ENCODE measurements around the gene UBE2V1. TPM values are rescaled to one million over a fixed set of nuclear protein-coding genes. Genes with fewer than 3 reads are reported as not detected.

Gene UBE2V1
- total and polyA plus RNA-seq, 2 of the 13 experiments (the other 11 are each of a cell fraction or from before 2014, with no cell fraction given): 81.3 to 132 TPM

DNA sequence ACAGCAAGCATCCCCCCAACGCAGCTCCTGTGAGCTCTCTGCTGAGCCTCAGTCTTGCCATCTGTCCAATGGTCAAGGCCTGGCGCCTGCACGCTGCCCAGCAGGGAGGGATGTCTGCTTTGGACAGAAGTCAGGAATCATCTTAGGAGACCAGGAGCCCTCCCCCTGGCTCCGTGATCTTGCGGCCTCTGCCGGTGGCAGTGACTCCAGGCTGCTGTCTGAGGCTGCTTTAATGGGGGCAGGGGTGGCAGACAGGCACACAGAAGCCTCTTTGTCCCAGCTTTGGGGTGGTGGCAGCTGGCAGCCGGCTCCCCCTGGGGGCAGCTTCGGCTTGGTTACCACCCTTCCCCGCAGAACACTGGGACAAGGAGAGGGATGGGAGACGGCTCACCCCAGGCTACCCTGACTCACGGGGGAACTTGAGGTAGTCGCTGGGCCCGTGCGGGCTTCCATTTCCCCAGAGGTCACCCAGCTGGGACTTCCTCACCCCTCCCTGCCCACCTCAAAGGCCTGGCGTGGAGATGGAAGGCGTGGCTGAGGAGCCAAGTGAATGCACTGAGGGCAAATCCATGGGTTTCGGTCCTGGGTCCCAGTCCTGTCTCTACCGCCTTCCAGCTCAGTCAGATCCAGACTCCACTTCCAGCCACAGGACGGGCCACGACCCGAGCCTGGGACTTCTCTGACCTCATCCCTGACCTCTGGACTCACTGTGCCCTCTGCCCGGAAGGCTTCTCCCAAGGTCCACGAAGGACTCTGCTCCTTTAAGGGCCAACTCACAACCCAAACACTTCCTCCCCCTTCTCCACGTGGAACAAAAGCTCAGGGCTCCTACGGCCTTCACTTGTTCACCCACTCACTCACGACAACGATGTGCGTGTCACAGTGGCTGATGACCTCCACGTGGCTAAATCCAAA, 25.8 kb upstream of the UBE2V1 start (continued):
- TF ChIP-seq, protein P1, sequence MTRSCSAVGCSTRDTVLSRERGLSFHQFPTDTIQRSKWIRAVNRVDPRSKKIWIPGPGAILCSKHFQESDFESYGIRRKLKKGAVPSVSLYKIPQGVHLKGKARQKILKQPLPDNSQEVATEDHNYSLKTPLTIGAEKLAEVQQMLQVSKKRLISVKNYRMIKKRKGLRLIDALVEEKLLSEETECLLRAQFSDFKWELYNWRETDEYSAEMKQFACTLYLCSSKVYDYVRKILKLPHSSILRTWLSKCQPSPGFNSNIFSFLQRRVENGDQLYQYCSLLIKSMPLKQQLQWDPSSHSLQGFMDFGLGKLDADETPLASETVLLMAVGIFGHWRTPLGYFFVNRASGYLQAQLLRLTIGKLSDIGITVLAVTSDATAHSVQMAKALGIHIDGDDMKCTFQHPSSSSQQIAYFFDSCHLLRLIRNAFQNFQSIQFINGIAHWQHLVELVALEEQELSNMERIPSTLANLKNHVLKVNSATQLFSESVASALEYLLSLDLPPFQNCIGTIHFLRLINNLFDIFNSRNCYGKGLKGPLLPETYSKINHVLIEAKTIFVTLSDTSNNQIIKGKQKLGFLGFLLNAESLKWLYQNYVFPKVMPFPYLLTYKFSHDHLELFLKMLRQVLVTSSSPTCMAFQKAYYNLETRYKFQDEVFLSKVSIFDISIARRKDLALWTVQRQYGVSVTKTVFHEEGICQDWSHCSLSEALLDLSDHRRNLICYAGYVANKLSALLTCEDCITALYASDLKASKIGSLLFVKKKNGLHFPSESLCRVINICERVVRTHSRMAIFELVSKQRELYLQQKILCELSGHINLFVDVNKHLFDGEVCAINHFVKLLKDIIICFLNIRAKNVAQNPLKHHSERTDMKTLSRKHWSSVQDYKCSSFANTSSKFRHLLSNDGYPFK (CRISPR knock-in tag; IDR thresholded peaks at IDR 0.05; ENCODE audit: borderline replicate concordance): peak; percentile 74; the same call in 1 of the 2 replicates
- TF ChIP-seq, protein P2, sequence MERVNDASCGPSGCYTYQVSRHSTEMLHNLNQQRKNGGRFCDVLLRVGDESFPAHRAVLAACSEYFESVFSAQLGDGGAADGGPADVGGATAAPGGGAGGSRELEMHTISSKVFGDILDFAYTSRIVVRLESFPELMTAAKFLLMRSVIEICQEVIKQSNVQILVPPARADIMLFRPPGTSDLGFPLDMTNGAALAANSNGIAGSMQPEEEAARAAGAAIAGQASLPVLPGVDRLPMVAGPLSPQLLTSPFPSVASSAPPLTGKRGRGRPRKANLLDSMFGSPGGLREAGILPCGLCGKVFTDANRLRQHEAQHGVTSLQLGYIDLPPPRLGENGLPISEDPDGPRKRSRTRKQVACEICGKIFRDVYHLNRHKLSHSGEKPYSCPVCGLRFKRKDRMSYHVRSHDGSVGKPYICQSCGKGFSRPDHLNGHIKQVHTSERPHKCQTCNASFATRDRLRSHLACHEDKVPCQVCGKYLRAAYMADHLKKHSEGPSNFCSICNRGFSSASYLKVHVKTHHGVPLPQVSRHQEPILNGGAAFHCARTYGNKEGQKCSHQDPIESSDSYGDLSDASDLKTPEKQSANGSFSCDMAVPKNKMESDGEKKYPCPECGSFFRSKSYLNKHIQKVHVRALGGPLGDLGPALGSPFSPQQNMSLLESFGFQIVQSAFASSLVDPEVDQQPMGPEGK (CRISPR knock-in tag; IDR thresholded peaks at IDR 0.05): peak; percentile 41
- TF ChIP-seq HMG20B (CRISPR knock-in tag; conservative IDR thresholded peaks at IDR 0.05): peak; percentile 13; the same call in 1 of the 2 replicates

DNA sequence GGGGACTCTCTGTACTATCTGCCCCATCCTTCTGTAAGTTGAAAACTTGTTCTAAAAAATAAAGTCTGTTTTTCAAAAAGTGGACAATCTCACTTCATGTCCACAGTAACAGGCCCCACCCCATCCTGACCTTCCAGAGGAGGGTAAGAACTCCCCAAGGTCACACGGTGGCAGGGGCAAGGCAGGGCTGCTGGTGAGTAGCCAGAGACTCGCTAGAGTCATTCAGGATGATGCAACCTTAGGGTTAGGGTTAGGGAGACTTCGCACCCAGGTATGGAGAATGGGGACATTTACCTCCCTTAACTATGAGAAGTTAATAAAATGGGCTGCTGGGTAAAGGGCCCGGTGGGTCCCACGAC, 25.1 kb upstream of the UBE2V1 start:
- no peaks in the 10 kb centered on the region for H3K9me3 ChIP-seq (ENCODE audit: low read length)
- ChIA-PET CTCF (ENCODE audit: low intra/inter-chr PET ratio, low total read pairs) (interaction anchor here (1.3 to 1.7 kb wide), 3 partner anchors 17 to 159 kb away, joined by 3 to 10 read pairs (median 7); no protein-coding TSS in a partner anchor), POLR2A (interaction anchor here (0.9 to 2.0 kb wide), 3 partner anchors 15 to 28 kb away, joined by 3 to 19 read pairs (median 3); partner anchors contain the start of gene PEDS1)
- H4K20me1 ChIP-seq (ENCODE audit: insufficient read depth, low read length): peaks cover 3% of the 10 kb centered on the region; the same call in 1 of the 2 replicates
- peak overlapping the region; percentile 13; the same call in 1 of the 2 replicates for H3K4me2 ChIP-seq (ENCODE audit: low read depth, low read length)
- no TSS peak for BruUV-seq (replicated peaks)
- peak; percentile 14 for ATAC-seq
- no peak overlapping the region for H2AFZ ChIP-seq (ENCODE audit: low read length)
- WGBS (ENCODE audit: low lambda C conversion rate): 75% methylated on average over 5 of the region's 5 CpGs
- H3K9ac ChIP-seq (ENCODE audit: insufficient read depth, low read depth, low read length): no peak overlapping the region
- peaks cover 42 to 67% of the 10 kb centered on the region in 2 experiments for H3K36me3 ChIP-seq (replicated peaks in 1 of 2; ENCODE audit: control insufficient read depth in 1 of 2, insufficient read depth in 2 of 2, low read length in 2 of 2)
- peaks cover 34% of the 10 kb centered on the region for H3K4me1 ChIP-seq (ENCODE audit: insufficient read depth, low read length)
- no peak for DNase-seq (ENCODE audit: low spot score)
- intact Hi-C loops (cut with micrococcal nuclease; ENCODE audit: unreplicated experiment): loop anchor here (2.0 kb wide), 1 partner anchor 29 kb away; no protein-coding TSS in a partner anchor
- no peak overlapping the region for H3K4me3 ChIP-seq (replicated peaks in 1 of 3; ENCODE audit: insufficient read depth in 1 of 3, low read depth in 2 of 3, low read length in 3 of 3)
- FAIRE-seq: peak; percentile 76
- peak overlapping the region; percentile 33 for H3K27ac ChIP-seq (ENCODE audit: extremely low read length, insufficient read depth, low read length)
- in situ Hi-C loops (cut with HindIII; ENCODE audit: extremely low pct_ligation_motif_present, low pct_unique_long_range_greater_than_20kb): no loop called here
- H3K27me3 ChIP-seq (ENCODE audit: control insufficient read depth in 1 of 2, insufficient read depth in 2 of 2, low read length in 2 of 2): no peaks in the 10 kb centered on the region
- H3K79me2 ChIP-seq (ENCODE audit: insufficient read depth, low read length): peaks cover 14% of the 10 kb centered on the region
- TF ChIP-seq CEBPG (CRISPR knock-in tag; IDR thresholded peaks at IDR 0.05) (peak; percentile 90), ZNF501 (CRISPR knock-in tag; IDR thresholded peaks at IDR 0.05) (no peak), ZFX (CRISPR knock-in tag; IDR thresholded peaks at IDR 0.05; ENCODE audit: low read depth) (no peak), NBN (conservative IDR thresholded peaks at IDR 0.05) (no peak), NCOA5 (CRISPR knock-in tag; IDR thresholded peaks at IDR 0.05) (no peak)
- TF ChIP-seq, protein P3, sequence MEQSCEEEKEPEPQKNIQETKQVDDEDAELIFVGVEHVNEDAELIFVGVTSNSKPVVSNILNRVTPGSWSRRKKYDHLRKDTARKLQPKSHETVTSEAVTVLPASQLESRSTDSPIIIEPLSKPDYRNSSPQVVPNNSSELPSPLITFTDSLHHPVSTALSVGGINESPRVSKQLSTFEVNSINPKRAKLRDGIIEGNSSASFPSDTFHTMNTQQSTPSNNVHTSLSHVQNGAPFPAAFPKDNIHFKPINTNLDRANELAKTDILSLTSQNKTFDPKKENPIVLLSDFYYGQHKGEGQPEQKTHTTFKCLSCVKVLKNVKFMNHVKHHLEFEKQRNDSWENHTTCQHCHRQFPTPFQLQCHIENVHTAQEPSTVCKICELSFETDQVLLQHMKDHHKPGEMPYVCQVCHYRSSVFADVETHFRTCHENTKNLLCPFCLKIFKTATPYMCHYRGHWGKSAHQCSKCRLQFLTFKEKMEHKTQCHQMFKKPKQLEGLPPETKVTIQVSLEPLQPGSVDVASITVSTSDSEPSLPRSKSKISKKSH (CRISPR knock-in tag; IDR thresholded peaks at IDR 0.05; ENCODE audit: borderline replicate concordance): no peak
- TF ChIP-seq, protein P4, sequence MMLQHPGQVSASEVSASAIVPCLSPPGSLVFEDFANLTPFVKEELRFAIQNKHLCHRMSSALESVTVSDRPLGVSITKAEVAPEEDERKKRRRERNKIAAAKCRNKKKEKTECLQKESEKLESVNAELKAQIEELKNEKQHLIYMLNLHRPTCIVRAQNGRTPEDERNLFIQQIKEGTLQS (CRISPR knock-in tag; IDR thresholded peaks at IDR 0.05): 0 out of 2 replicates have a peak, but pooled peaks have one; percentile 67
- TF ChIP-seq, protein P5, sequence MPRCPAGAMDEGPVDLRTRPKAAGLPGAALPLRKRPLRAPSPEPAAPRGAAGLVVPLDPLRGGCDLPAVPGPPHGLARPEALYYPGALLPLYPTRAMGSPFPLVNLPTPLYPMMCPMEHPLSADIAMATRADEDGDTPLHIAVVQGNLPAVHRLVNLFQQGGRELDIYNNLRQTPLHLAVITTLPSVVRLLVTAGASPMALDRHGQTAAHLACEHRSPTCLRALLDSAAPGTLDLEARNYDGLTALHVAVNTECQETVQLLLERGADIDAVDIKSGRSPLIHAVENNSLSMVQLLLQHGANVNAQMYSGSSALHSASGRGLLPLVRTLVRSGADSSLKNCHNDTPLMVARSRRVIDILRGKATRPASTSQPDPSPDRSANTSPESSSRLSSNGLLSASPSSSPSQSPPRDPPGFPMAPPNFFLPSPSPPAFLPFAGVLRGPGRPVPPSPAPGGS (CRISPR knock-in tag; IDR thresholded peaks at IDR 0.05): no peak
